ENCODE results near the gene KIF1A. TPM values are rescaled to one million over a fixed set of nuclear protein-coding genes. Genes with fewer than 3 reads are reported as not detected.

KIF1A gene
- total RNA-seq, 1 donor, result not detected

- no peak overlapping the region for H3K4me3 ChIP-seq (ENCODE audit: low read depth, low read length)
- no peak for TF ChIP-seq CTCF (IDR thresholded peaks at IDR 0.05; ENCODE audit: insufficient read depth, low read depth, low read length)
- no peak for DNase-seq (ENCODE audit: low read depth)
Measured at GRCh38 chr2:240819126-240819857, 727 bp downstream of the KIF1A start.

GRCh38 chr2:240818293-240819125, 1.5 kb downstream of the KIF1A start:
- H3K4me3 ChIP-seq (ENCODE audit: low read depth, low read length), result no peak overlapping the region
- no peak for DNase-seq (ENCODE audit: low read depth)
- no peak for TF ChIP-seq CTCF (IDR thresholded peaks at IDR 0.05; ENCODE audit: insufficient read depth, low read depth, low read length)

- DNase-seq (ENCODE audit: low read depth), result no peak
- H3K4me3 ChIP-seq (ENCODE audit: low read depth, low read length), result no peak overlapping the region
- no peak for TF ChIP-seq CTCF (IDR thresholded peaks at IDR 0.05; ENCODE audit: insufficient read depth, low read depth, low read length)
Measured at GRCh38 chr2:240817496-240818292, 2.3 kb downstream of the KIF1A start.

- H3K4me3 ChIP-seq (ENCODE audit: low read depth, low read length), result no peak overlapping the region
- no peak for DNase-seq (ENCODE audit: low read depth)
- TF ChIP-seq CTCF (IDR thresholded peaks at IDR 0.05; ENCODE audit: insufficient read depth, low read depth, low read length), result no peak
Measured at GRCh38 chr2:240816584-240817495, 3.2 kb downstream of the KIF1A start.

- no peak for DNase-seq (ENCODE audit: low read depth)
- TF ChIP-seq CTCF (IDR thresholded peaks at IDR 0.05; ENCODE audit: insufficient read depth, low read depth, low read length), result no peak
- no peak overlapping the region for H3K4me3 ChIP-seq (ENCODE audit: low read depth, low read length)
Measured at GRCh38 chr2:240815761-240816583, 4.0 kb downstream of the KIF1A start.
